HCT116 (cell line): ENCODE data around the gene MAGIX. TPM values are rescaled to one million over a fixed set of nuclear protein-coding genes. Genes with fewer than 3 reads are reported as not detected.

Source experiments
- ATAC-seq: fragments of 200-7000 bp; cut with Tn5 transposase; 2 replicates; pipeline ENCODE4 v1.9.1; 2020; ENCODE audit warnings: mild to moderate bottlenecking, moderate library complexity
- BruUV-seq: library from RNA; stranded (reverse); fragments of 400-500 nt; replicated peaks from 2 replicates; lab custom pipeline; 2021; lab: Mats Ljungman, UMichigan
- CTCF ChIA-PET: fragments of 300-600 bp; sonication (Branson Sonifier 250); formaldehyde crosslinking; loops from one replicate; lab custom pipeline; 2021; ENCODE audit warnings: antibody characterized with exemption; lab: Charles Lee
- POLR2A ChIA-PET: fragments of 300-600, 350-600 bp; sonication (Branson Sonifier 250); formaldehyde crosslinking; loops from one replicate; lab custom pipeline; 2021; ENCODE audit warnings: antibody characterized with exemption; lab: Charles Lee
- RAD21 ChIA-PET, 2 experiments: fragments of 300-600 bp; sonication (Branson Sonifier 250); formaldehyde crosslinking; loops; one replicate each; lab custom pipeline; 2023; ENCODE audit warnings: low total read pairs in 2 of 2; ENCODE audit not compliant: uncharacterized antibody in 2 of 2, unreplicated experiment in 2 of 2, low non-redundant PET in 1 of 2; lab: Charles Lee
- DNase-seq: peaks from one replicate; pipeline ENCODE4 v3.0.0-alpha.2; 2010; ENCODE audit warnings: low read depth, low spot score
- H2AFZ ChIP-seq: fragments of 200-600 bp; shearing (Covaris generic), sonication (generic); 2 replicates; pipeline ENCODE4 v1.6.1; 2017; ENCODE audit warnings: low read depth, mixed run types, mixed read lengths, antibody characterized with exemption, low read length; ENCODE audit not compliant: poor library complexity, severe bottlenecking
- H3K27ac ChIP-seq: 2 replicates; pipeline ENCODE4 v1.5.1; 2012; ENCODE audit warnings: low read depth, low read length
- H3K27me3 ChIP-seq: fragments of 200-600 bp; sonication (generic); 2 replicates; pipeline ENCODE4 v1.6.1; 2016; ENCODE audit warnings: mixed run types, low read length, mixed read lengths; ENCODE audit not compliant: insufficient read depth
- H3K36me3 ChIP-seq, 2 experiments: fragments of 200-500 bp in 1 of 2; fragments of 200-600 bp in 1 of 2; sonication (Bioruptor generic) in 1 of 2; sonication (generic) in 1 of 2; 2 replicates each; pipeline versions ENCODE4 v1.5.1 to v1.6.1; 2014 to 2016; ENCODE audit warnings: low read length in 2 of 2, inconsistent platforms in 1 of 2, mixed read lengths in 1 of 2, mixed run types in 1 of 2; ENCODE audit not compliant: insufficient read depth in 2 of 2, control insufficient read depth in 1 of 2
- H3K4me1 ChIP-seq, 2 experiments: fragments of 200-600 bp in 1 of 2; sonication (generic) in 1 of 2; 2 replicates each; pipeline versions ENCODE4 v1.5.1 to v1.6.1; 2012 to 2017; ENCODE audit warnings: low read length in 2 of 2, inconsistent platforms in 1 of 2, mild to moderate bottlenecking in 1 of 2, mixed read lengths in 1 of 2, mixed run types in 1 of 2, moderate library complexity in 1 of 2; ENCODE audit not compliant: insufficient read depth in 2 of 2, control insufficient read depth in 1 of 2
- H3K4me2 ChIP-seq: fragments of 200-600 bp; sonication (generic); 2 replicates; pipeline ENCODE4 v1.6.1; 2017; ENCODE audit warnings: mixed run types, low read length, mixed read lengths
- H3K4me3 ChIP-seq, 2 experiments: fragments of 200-600 bp in 1 of 2; sonication (generic) in 1 of 2; replicated peaks in 1 of 2; 2 replicates each; pipeline ENCODE4 v1.5.1; 2011 to 2016; ENCODE audit warnings: low read length in 2 of 2, control low read depth in 1 of 2, low read depth in 1 of 2, mild to moderate bottlenecking in 1 of 2, mixed read lengths in 1 of 2, mixed run types in 1 of 2
- H3K79me2 ChIP-seq: fragments of 200-600 bp; sonication (generic); 2 replicates; pipeline ENCODE4 v1.6.1; 2017; ENCODE audit warnings: mild to moderate bottlenecking, mixed run types, low read length, moderate library complexity, mixed read lengths; ENCODE audit not compliant: insufficient read depth
- H3K9ac ChIP-seq: fragments of 200-600 bp; sonication (generic); 2 replicates; pipeline ENCODE4 v1.6.1; 2016; ENCODE audit warnings: low read length, mixed read lengths
- H3K9me2 ChIP-seq: fragments of 200-600 bp; sonication (generic), shearing (Covaris generic); 2 replicates; pipeline ENCODE4 v1.6.1; 2017; ENCODE audit warnings: mixed run types, mild to moderate bottlenecking, moderate library complexity; ENCODE audit not compliant: insufficient read depth
- H3K9me3 ChIP-seq, 2 experiments: fragments of 200-500 bp in 1 of 2; fragments of 200-600 bp in 1 of 2; sonication (Bioruptor generic) in 1 of 2; sonication (generic) in 1 of 2; 2 replicates each; pipeline ENCODE4 v1.6.1; 2014 to 2017; ENCODE audit warnings: low read length in 2 of 2, mixed read lengths in 2 of 2, inconsistent platforms in 1 of 2, low read depth in 1 of 2, mild to moderate bottlenecking in 1 of 2, mixed run types in 1 of 2, moderate library complexity in 1 of 2; ENCODE audit not compliant: control insufficient read depth in 1 of 2, insufficient read depth in 1 of 2
- H4K20me1 ChIP-seq: fragments of 200-600 bp; sonication (generic), shearing (Covaris generic); 2 replicates; pipeline ENCODE4 v1.6.1; 2017; ENCODE audit warnings: mixed run types, mild to moderate bottlenecking, moderate library complexity; ENCODE audit not compliant: insufficient read depth
- CBX3 ChIP-seq: IDR thresholded peaks from 2 replicates; pipeline ENCODE4 v1.6.1; 2012; ENCODE audit warnings: low read depth
- EZH2 ChIP-seq: fragments of 200-600 bp; sonication (generic); IDR thresholded peaks from 2 replicates; pipeline ENCODE4 v1.6.1; 2017; ENCODE audit warnings: antibody characterized with exemption, mixed run types
- EZH2phosphoT487 ChIP-seq: fragments of 200-600 bp; IDR thresholded peaks from 2 replicates; pipeline ENCODE4 v1.6.1; 2018; ENCODE audit warnings: antibody characterized with exemption, borderline replicate concordance
- FOSL1 ChIP-seq: IDR thresholded peaks from 2 replicates; pipeline ENCODE4 v1.6.1; 2012; ENCODE audit warnings: low read depth
- POLR2AphosphoS5 ChIP-seq: IDR thresholded peaks from 2 replicates; pipeline ENCODE4 v1.6.1; 2011; ENCODE audit warnings: mild to moderate bottlenecking, low read depth, low read length, moderate library complexity
- RAD21 ChIP-seq: IDR thresholded peaks from 2 replicates; pipeline ENCODE4 v1.6.1; 2012; ENCODE audit warnings: low read depth, mild to moderate bottlenecking
- SIN3A ChIP-seq: IDR thresholded peaks from 2 replicates; pipeline ENCODE4 v1.6.1; 2012; ENCODE audit warnings: low read depth
- SRF ChIP-seq: IDR thresholded peaks from 2 replicates; pipeline ENCODE4 v1.6.1; 2012; ENCODE audit warnings: low read depth
- YY1 ChIP-seq: IDR thresholded peaks from 2 replicates; pipeline ENCODE4 v1.6.1; 2011; ENCODE audit warnings: low read length, low read depth, moderate library complexity, mild to moderate bottlenecking; ENCODE audit not compliant: insufficient replicate concordance; ENCODE audit errors: extremely low read depth
- ZFX ChIP-seq: fragments of 450-650 bp; IDR thresholded peaks from 2 replicates; pipeline ENCODE4 v1.6.1; 2017
- intact Hi-C: fragments of 100-400 bp; cut with micrococcal nuclease; formaldehyde crosslinking; loops from 2 replicates; pipeline ENCODE4 v1.10.0; 2022
- total RNA-seq: library from RNA; stranded (reverse); gene quantifications from one replicate; pipeline ENCODE4 v1.2.1, GENCODE V29; 2021; ENCODE audit not compliant: unreplicated experiment
- TF ChIP-seq, protein P1 (sequence below): IDR thresholded peaks from 2 replicates; pipeline ENCODE4 v1.6.1; 2011; ENCODE audit warnings: mild to moderate bottlenecking, low read length, moderate library complexity; ENCODE audit not compliant: insufficient replicate concordance; ENCODE audit errors: extremely low read depth
- TF ChIP-seq, protein P2 (sequence below): IDR thresholded peaks from 2 replicates; pipeline ENCODE4 v1.6.1; 2012; ENCODE audit warnings: low read depth

MAGIX gene
- total RNA-seq, 1 experiment from 2014 or later, result 2.6 TPM

DNA sequence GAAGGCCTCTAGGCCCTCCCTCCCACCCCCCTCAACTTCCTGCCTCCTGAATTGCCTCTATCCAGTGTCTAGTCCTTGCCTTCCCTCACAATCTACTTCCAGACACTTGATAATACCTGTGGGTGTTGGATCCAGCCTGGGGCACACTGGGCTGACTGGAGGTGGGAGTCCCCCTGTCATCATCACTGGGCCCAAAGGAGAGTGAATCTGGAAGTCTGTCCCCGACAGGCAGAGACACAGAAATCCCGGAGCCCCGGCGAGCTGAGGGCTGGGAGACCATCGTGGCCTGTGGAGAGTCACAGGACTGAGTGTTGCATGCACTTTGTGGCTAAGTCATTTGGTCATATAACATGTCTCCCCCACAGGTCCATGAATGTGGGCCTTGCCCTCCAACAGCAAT, 45.8 kb downstream of the MAGIX start:
- Histone ChIP-seq H3K79me2 (no peaks in the 10 kb centered on the region), H3K9me3 (no peaks in the 10 kb centered on the region), H3K9ac (no peak overlapping the region), H3K4me3 (no peak overlapping the region), H3K9me2 (no peaks in the 10 kb centered on the region), H3K27me3 (no peaks in the 10 kb centered on the region), H3K36me3 (no peaks in the 10 kb centered on the region), H3K4me1 (no peaks in the 10 kb centered on the region), H3K4me2 (no peak overlapping the region), H3K27ac (no peak overlapping the region), H2AFZ (no peak overlapping the region), H4K20me1 (no peaks in the 10 kb centered on the region)
- ATAC-seq, result no peak
- POLR2A ChIA-PET, result no interaction called here
- intact Hi-C loops, result no loop called here
- RAD21 ChIA-PET, result no interaction called here
- no TSS peak for BruUV-seq
- DNase-seq, result no peak
- no peak for TF ChIP-seq ZFX
- TF ChIP-seq EZH2phosphoT487, result no peak
- TF ChIP-seq FOSL1, result no peak
- no peak for TF ChIP-seq CBX3
- no peak for TF ChIP-seq SRF
- TF ChIP-seq POLR2AphosphoS5, result no peak
- no peak for TF ChIP-seq SIN3A
- CTCF ChIA-PET, result interaction anchor here (1.2 kb wide), 1 partner anchor 16 kb away, joined by 6 read pairs; no protein-coding TSS in a partner anchor

DNA sequence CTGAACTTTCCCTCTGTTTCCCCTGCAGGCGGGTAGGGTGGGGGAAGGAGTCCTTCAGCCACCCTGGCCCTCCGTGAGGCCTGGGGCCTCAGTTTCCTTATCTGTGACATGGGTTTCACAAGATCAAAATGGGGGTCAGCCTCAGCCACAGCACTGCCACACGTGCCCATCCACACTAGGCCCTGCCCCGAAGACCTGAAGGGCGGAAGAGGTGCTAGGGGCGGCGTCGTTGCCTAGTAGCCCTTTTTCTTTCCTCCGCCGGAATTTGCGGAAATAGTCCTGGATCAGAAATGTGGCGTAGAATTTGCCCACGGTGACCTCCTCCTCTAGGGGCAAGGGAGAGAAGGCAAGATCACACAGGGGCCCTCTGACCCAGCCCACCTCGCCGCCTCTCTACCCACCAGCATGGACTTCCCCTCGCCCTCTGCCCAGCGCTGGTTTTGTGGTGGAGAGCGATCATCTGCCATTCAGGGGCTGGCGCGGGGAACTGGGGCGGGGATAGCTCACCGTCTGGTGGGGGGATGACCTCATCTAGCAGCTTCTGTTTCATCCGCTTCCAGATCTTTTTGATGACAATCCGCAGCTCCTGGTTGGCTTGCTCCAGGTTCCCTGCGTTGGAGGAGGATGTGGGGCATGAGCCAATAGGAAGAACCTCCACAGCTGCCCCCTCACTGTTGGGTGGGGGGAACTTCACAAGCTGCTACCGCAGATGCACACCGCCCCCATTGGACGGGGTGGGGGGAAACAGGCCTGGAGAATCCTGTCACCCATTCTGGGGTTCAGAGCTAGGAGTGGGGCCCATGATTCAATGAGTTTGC, 47.1 kb downstream of the MAGIX start:
- CTCF ChIA-PET, result no interaction called here
- no peak for ATAC-seq
- no peak for DNase-seq

More for the DNA sequence above, 47.1 kb downstream of the MAGIX start:
- Histone ChIP-seq H2AFZ (no peak overlapping the region), H3K36me3 (no peaks in the 10 kb centered on the region), H3K4me1 (no peaks in the 10 kb centered on the region), H3K4me3 (no peak overlapping the region), H3K9me3 (no peaks in the 10 kb centered on the region), H3K27me3 (no peaks in the 10 kb centered on the region), H4K20me1 (no peaks in the 10 kb centered on the region), H3K27ac (no peak overlapping the region), H3K9ac (no peak overlapping the region), H3K9me2 (no peaks in the 10 kb centered on the region), H3K79me2 (no peaks in the 10 kb centered on the region), H3K4me2 (no peak overlapping the region)
- intact Hi-C loops, result no loop called here
- BruUV-seq, result no TSS peak
- ChIA-PET RAD21 (no interaction called here), POLR2A (no interaction called here)
- no peak for TF ChIP-seq SIN3A
- no peak for TF ChIP-seq EZH2
- no peak for TF ChIP-seq RAD21
- TF ChIP-seq, protein P1, sequence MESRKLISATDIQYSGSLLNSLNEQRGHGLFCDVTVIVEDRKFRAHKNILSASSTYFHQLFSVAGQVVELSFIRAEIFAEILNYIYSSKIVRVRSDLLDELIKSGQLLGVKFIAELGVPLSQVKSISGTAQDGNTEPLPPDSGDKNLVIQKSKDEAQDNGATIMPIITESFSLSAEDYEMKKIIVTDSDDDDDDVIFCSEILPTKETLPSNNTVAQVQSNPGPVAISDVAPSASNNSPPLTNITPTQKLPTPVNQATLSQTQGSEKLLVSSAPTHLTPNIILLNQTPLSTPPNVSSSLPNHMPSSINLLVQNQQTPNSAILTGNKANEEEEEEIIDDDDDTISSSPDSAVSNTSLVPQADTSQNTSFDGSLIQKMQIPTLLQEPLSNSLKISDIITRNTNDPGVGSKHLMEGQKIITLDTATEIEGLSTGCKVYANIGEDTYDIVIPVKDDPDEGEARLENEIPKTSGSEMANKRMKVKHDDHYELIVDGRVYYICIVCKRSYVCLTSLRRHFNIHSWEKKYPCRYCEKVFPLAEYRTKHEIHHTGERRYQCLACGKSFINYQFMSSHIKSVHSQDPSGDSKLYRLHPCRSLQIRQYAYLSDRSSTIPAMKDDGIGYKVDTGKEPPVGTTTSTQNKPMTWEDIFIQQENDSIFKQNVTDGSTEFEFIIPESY, result no peak
- no peak for TF ChIP-seq ZFX
- TF ChIP-seq, protein P2, sequence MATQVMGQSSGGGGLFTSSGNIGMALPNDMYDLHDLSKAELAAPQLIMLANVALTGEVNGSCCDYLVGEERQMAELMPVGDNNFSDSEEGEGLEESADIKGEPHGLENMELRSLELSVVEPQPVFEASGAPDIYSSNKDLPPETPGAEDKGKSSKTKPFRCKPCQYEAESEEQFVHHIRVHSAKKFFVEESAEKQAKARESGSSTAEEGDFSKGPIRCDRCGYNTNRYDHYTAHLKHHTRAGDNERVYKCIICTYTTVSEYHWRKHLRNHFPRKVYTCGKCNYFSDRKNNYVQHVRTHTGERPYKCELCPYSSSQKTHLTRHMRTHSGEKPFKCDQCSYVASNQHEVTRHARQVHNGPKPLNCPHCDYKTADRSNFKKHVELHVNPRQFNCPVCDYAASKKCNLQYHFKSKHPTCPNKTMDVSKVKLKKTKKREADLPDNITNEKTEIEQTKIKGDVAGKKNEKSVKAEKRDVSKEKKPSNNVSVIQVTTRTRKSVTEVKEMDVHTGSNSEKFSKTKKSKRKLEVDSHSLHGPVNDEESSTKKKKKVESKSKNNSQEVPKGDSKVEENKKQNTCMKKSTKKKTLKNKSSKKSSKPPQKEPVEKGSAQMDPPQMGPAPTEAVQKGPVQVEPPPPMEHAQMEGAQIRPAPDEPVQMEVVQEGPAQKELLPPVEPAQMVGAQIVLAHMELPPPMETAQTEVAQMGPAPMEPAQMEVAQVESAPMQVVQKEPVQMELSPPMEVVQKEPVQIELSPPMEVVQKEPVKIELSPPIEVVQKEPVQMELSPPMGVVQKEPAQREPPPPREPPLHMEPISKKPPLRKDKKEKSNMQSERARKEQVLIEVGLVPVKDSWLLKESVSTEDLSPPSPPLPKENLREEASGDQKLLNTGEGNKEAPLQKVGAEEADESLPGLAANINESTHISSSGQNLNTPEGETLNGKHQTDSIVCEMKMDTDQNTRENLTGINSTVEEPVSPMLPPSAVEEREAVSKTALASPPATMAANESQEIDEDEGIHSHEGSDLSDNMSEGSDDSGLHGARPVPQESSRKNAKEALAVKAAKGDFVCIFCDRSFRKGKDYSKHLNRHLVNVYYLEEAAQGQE, result no peak
- no peak for TF ChIP-seq YY1
- no peak for TF ChIP-seq FOSL1
- no peak for TF ChIP-seq CBX3
